Placental pericyte (primary cell): Measurements from ENCODE around the gene POMT1. TPM values are rescaled to one million over a fixed set of nuclear protein-coding genes. Genes with fewer than 3 reads are reported as not detected.
A peak's percentile ranks its signal among the peaks of the same experiment; 100 is the strongest.

Source experiments
- small RNA-seq: library from RNA; depleted of rRNA; stranded (forward); fragments of <200 nt; gene quantifications from one replicate; pipeline ENCODE3, GENCODE V24; 2012; ENCODE audit warnings: low replicate concordance
- total RNA-seq: library from RNA; depleted of rRNA; stranded (reverse); fragments of >200 nt; gene quantifications from 2 replicates; pipeline ENCODE4 v1.2.3, GENCODE V29; 2012

The POMT1 gene, protein sequence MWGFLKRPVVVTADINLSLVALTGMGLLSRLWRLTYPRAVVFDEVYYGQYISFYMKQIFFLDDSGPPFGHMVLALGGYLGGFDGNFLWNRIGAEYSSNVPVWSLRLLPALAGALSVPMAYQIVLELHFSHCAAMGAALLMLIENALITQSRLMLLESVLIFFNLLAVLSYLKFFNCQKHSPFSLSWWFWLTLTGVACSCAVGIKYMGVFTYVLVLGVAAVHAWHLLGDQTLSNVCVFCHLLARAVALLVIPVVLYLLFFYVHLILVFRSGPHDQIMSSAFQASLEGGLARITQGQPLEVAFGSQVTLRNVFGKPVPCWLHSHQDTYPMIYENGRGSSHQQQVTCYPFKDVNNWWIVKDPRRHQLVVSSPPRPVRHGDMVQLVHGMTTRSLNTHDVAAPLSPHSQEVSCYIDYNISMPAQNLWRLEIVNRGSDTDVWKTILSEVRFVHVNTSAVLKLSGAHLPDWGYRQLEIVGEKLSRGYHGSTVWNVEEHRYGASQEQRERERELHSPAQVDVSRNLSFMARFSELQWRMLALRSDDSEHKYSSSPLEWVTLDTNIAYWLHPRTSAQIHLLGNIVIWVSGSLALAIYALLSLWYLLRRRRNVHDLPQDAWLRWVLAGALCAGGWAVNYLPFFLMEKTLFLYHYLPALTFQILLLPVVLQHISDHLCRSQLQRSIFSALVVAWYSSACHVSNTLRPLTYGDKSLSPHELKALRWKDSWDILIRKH
- 33.5 and 42.9 TPM in 2 replicates for total RNA-seq

GRCh38 chr9:131502781-131503625, at the start of gene POMT1:
Gene POMT1 (plus strand): TSS chr9:131502918. CDS start chr9:131504219, 1,301 bp downstream.

DNA sequence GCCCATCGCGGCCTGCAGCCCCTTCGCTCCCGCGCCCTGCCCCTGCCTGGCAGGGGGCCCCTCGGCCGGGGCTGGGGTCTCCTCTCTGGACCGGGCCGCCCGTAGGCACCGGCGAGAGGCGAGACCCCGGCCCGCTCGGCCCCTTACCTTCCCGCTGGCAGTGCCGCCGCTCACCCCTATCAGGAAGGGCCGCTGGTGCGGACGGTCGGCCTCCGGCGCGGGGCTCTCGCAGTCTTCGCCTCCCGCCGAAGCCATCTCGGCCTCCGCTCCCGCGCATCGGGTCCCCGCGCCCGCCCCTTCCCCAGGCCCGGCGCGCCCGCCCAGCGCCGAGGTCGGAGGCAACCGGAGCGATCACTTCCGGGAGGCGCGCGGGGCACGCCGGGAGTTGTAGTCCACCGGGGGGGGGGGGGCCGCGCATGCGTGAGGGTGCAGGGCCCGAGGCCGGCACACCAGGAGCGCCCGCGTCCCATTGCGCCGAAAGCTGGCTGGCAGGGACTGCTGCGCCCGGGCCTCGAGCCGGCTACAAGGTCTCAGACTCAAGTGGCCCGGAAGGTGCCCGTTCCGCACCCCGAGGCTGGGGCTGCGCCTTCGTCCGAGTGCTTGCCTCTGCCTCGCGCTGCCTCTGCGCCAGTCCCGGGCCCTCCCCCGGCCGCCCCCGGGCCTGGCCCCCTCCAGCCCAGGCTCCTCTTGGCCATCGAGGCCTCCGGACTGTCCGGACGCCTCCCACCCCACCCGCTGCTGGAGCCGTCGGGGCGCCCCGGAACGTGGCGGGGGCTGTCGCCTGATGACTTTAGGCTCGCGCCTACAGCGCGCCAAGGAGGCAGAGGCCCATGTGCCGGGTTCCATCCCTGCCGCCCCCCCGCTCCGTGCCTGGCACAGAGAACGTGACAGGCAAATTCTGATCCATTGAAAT, 28.5 kb downstream of the POMT1 start, which contains the start of gene UCK1:
UCK1 (minus strand) TSS at position 344 of the 913 bp plus-strand sequence; CDS start at position 255, 89 bp downstream.

GRCh38 chr9:131545003-131545785, 42.5 kb downstream of the POMT1 start, which contains the start of gene PRRT1B:
Gene PRRT1B (plus strand): TSS chr9:131545523. CDS start chr9:131545616, 93 bp downstream.

Small RNAs within 50 kb of the gene (small RNA-seq; reads per million reads assigned to genes)
- 3.8 reads per million, percentile 84 among the genes with 10 or more reads in this experiment for gene SNORD62A
- gene SNORD62B: 9.0 reads per million, percentile 93 among the genes with 10 or more reads in this experiment

Other genes starting within 250 kb of the POMT1 start
- gene FAM78A, start 226.4 kb upstream of the POMT1 start, total RNA-seq: 0.44 and 0.86 TPM in 2 replicates
- gene PLPP7, start 213.2 kb upstream of the POMT1 start, total RNA-seq: 4.3 and 5.5 TPM in 2 replicates
- gene PRRC2B, start 108.8 kb upstream of the POMT1 start, total RNA-seq: 75.0 and 109 TPM in 2 replicates
- 19.9 and 27.9 TPM in 2 replicates for gene UCK1, start 28.3 kb downstream of the POMT1 start, total RNA-seq
- not detected in 2 replicates for gene PRRT1B, start 42.6 kb downstream of the POMT1 start, total RNA-seq
- 35.4 and 38.1 TPM in 2 replicates for gene RAPGEF1, start 237.2 kb downstream of the POMT1 start, total RNA-seq